GM12878 (cell line): Measurements from ENCODE around the gene NFATC3. TPM values are rescaled to one million over a fixed set of nuclear protein-coding genes. Genes with fewer than 3 reads are reported as not detected.

Source experiments
- E2F8 ChIP-seq: fragments of 450-650 bp; IDR thresholded peaks from 2 replicates; pipeline ENCODE4 v1.6.1; 2018; ENCODE audit warnings: mild to moderate bottlenecking, low read depth, moderate library complexity; ENCODE audit not compliant: partially characterized antibody
- ELK1 ChIP-seq: IDR thresholded peaks from 2 replicates; pipeline ENCODE4 v1.6.1; 2012; ENCODE audit warnings: low read depth, low read length, improper control_type of control experiment
- GABPA ChIP-seq: IDR thresholded peaks from 2 replicates; pipeline ENCODE4 v1.6.1; 2014; ENCODE audit warnings: antibody characterized with exemption, low read depth, mild to moderate bottlenecking, inconsistent platforms
- HDAC6 ChIP-seq: fragments of 200-600 bp; sonication (generic); IDR thresholded peaks from one replicate; pipeline ENCODE4 v1.8.0; 2017; ENCODE audit warnings: antibody characterized with exemption; ENCODE audit not compliant: unreplicated experiment
- KDM1A ChIP-seq: fragments of 200-600 bp; sonication (generic); IDR thresholded peaks from 2 replicates; pipeline ENCODE4 v1.6.1; 2016; ENCODE audit warnings: borderline replicate concordance
- SIN3A ChIP-seq: IDR thresholded peaks from 2 replicates; pipeline ENCODE4 v1.6.1; 2012; ENCODE audit warnings: low read depth, low read length, improper control_type of control experiment
- polyA plus RNA-seq, 11 experiments: library from polyadenylated mRNA; depleted of rRNA in 4 of 11; unstranded in 6 of 11; stranded (reverse) in 5 of 11; fragments of >200 nt; fragmentation: Nextera tagmentation in 4 of 11; fragmentation: Illumina TruSeq in 1 of 11; extraction: Ambion mirVana in 4 of 11; extraction: Trizol in 1 of 11; gene quantifications; 1 replicate in 1 of 11; 2 replicates in 10 of 11; pipeline versions ENCODE4 v1.2.1 to v1.2.3, GENCODE V29; 2011 to 2016; ENCODE audit warnings: inconsistent platforms in 2 of 11, missing spikeins in 2 of 11, low read depth in 1 of 11
- total RNA-seq, 4 experiments: library from RNA; depleted of rRNA in 3 of 4; stranded (reverse); fragments of >200 nt in 3 of 4; fragmentation: Illumina TruSeq in 1 of 4; extraction: Trizol in 1 of 4; gene quantifications; 2 replicates each; pipeline versions ENCODE4 v1.2.1 to v1.2.3, GENCODE V29; 2013 to 2021

Gene NFATC3
- total and polyA plus RNA-seq, 10 of the 15 experiments (the other 5 are each of a cell fraction or from before 2014, with no cell fraction given) = 4.2 to 37.6 (median 24.9) TPM

GRCh38 chr16:68084504-68085258, 489 bp upstream of the NFATC3 start (continued):
- no peak for TF ChIP-seq KDM1A
- TF ChIP-seq ELK1 = 0 out of 2 replicates have a peak, but pooled peaks have one; percentile 10
- no peak for TF ChIP-seq HDAC6
- TF ChIP-seq SIN3A = peak; percentile 39; the same call in 1 of the 2 replicates
- no peak for TF ChIP-seq E2F8
- TF ChIP-seq GABPA = no peak; the same call in 1 of the 2 replicates
